ENCODE results near the gene MICAL3.

DNA sequence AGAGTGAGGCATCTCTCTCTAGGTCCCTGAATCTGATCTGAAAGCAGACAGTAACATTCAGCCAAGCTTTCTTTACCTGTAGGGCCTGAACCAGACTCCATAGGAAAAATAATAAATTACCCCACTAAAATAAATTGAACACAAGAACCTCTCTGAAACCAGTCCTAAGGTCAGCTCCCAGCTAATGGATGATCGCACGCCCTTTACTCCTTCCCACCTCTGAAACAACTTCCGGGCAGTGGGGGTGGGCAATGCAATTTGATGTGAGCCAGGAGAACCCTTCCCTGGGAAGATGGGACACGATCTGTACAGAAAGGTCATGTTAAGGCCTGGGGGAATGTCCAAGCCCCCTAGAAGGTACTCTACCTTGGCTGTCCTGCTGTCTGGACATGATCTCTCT lies 71.2 kb downstream of the MICAL3 start:
- TF ChIP-seq, protein P1, sequence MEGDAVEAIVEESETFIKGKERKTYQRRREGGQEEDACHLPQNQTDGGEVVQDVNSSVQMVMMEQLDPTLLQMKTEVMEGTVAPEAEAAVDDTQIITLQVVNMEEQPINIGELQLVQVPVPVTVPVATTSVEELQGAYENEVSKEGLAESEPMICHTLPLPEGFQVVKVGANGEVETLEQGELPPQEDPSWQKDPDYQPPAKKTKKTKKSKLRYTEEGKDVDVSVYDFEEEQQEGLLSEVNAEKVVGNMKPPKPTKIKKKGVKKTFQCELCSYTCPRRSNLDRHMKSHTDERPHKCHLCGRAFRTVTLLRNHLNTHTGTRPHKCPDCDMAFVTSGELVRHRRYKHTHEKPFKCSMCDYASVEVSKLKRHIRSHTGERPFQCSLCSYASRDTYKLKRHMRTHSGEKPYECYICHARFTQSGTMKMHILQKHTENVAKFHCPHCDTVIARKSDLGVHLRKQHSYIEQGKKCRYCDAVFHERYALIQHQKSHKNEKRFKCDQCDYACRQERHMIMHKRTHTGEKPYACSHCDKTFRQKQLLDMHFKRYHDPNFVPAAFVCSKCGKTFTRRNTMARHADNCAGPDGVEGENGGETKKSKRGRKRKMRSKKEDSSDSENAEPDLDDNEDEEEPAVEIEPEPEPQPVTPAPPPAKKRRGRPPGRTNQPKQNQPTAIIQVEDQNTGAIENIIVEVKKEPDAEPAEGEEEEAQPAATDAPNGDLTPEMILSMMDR (IDR thresholded peaks at IDR 0.05; ENCODE audit: poor library complexity, severe bottlenecking), result no peak
- TF ChIP-seq EZH2 (IDR thresholded peaks at IDR 0.05; ENCODE audit: borderline replicate concordance, insufficient read depth, low read length, poor library complexity, severe bottlenecking), result no peak
- no peak for TF ChIP-seq TAF1 (IDR thresholded peaks at IDR 0.05; ENCODE audit: low read depth)
- no peak for TF ChIP-seq EP300 (conservative IDR thresholded peaks at IDR 0.05; ENCODE audit: poor library complexity, severe bottlenecking)
- no peak for TF ChIP-seq SMC3 (conservative IDR thresholded peaks at IDR 0.05; ENCODE audit: poor library complexity)
- TF ChIP-seq, protein P2, sequence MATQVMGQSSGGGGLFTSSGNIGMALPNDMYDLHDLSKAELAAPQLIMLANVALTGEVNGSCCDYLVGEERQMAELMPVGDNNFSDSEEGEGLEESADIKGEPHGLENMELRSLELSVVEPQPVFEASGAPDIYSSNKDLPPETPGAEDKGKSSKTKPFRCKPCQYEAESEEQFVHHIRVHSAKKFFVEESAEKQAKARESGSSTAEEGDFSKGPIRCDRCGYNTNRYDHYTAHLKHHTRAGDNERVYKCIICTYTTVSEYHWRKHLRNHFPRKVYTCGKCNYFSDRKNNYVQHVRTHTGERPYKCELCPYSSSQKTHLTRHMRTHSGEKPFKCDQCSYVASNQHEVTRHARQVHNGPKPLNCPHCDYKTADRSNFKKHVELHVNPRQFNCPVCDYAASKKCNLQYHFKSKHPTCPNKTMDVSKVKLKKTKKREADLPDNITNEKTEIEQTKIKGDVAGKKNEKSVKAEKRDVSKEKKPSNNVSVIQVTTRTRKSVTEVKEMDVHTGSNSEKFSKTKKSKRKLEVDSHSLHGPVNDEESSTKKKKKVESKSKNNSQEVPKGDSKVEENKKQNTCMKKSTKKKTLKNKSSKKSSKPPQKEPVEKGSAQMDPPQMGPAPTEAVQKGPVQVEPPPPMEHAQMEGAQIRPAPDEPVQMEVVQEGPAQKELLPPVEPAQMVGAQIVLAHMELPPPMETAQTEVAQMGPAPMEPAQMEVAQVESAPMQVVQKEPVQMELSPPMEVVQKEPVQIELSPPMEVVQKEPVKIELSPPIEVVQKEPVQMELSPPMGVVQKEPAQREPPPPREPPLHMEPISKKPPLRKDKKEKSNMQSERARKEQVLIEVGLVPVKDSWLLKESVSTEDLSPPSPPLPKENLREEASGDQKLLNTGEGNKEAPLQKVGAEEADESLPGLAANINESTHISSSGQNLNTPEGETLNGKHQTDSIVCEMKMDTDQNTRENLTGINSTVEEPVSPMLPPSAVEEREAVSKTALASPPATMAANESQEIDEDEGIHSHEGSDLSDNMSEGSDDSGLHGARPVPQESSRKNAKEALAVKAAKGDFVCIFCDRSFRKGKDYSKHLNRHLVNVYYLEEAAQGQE (IDR thresholded peaks at IDR 0.05; ENCODE audit: borderline replicate concordance), result no peak
- TF ChIP-seq POLR2AphosphoS5 (IDR thresholded peaks at IDR 0.05), result no peak
- no peak for TF ChIP-seq RAD21 (conservative IDR thresholded peaks at IDR 0.05)

Data from neural cell (in vitro differentiated cells).